ENCODE results near the gene STK40.

Gene STK40

GRCh38 chr1:36349241-36349671 lies 36.5 kb downstream of the STK40 start:
- H3K36me3 ChIP-seq (ENCODE audit: control insufficient read depth, low read length): peaks cover 89% of the 10 kb centered on the region
- H3K9me2 ChIP-seq (replicated peaks; ENCODE audit: control insufficient read depth, low read length): no peaks in the 10 kb centered on the region
- H3F3A ChIP-seq (ENCODE audit: control insufficient read depth, insufficient read depth): no peaks in the 10 kb centered on the region
- H3K79me2 ChIP-seq (ENCODE audit: control insufficient read depth, low read length): no peaks in the 10 kb centered on the region
- H3K4me1 ChIP-seq (ENCODE audit: control insufficient read depth, low read length): no peaks in the 10 kb centered on the region
- no peak overlapping the region for H3K4me2 ChIP-seq (ENCODE audit: low read length)
- H3K27me3 ChIP-seq (ENCODE audit: control insufficient read depth, low read length): no peaks in the 10 kb centered on the region
- H3K9me3 ChIP-seq (ENCODE audit: control insufficient read depth, insufficient read depth, low read length): no peaks in the 10 kb centered on the region
- no peak overlapping the region for H3K4me3 ChIP-seq (ENCODE audit: low read length)
- TF ChIP-seq EZH2phosphoT487 (IDR thresholded peaks at IDR 0.05; ENCODE audit: borderline replicate concordance, low read length) (no peak), CTCF (IDR thresholded peaks at IDR 0.05; ENCODE audit: low read depth, low read length, poor library complexity, severe bottlenecking) (no peak)
- no peak overlapping the region for H3K27ac ChIP-seq (ENCODE audit: low read depth, low read length)
- no peaks in the 10 kb centered on the region for H4K20me1 ChIP-seq (ENCODE audit: control insufficient read depth, insufficient read depth, low read depth, low read length)

- H3K4me1 ChIP-seq (ENCODE audit: control insufficient read depth, low read length): no peaks in the 10 kb centered on the region
- H3K9me3 ChIP-seq (ENCODE audit: control insufficient read depth, insufficient read depth, low read length): no peaks in the 10 kb centered on the region
- TF ChIP-seq EZH2phosphoT487 (IDR thresholded peaks at IDR 0.05; ENCODE audit: borderline replicate concordance, low read length) (no peak), CTCF (IDR thresholded peaks at IDR 0.05; ENCODE audit: low read depth, low read length, poor library complexity, severe bottlenecking) (no peak)
- no peaks in the 10 kb centered on the region for H3F3A ChIP-seq (ENCODE audit: control insufficient read depth, insufficient read depth)
- no peaks in the 10 kb centered on the region for H3K9me2 ChIP-seq (replicated peaks; ENCODE audit: control insufficient read depth, low read length)
- H3K4me3 ChIP-seq (ENCODE audit: low read length): no peak overlapping the region
- no peaks in the 10 kb centered on the region for H3K79me2 ChIP-seq (ENCODE audit: control insufficient read depth, low read length)
- H3K4me2 ChIP-seq (ENCODE audit: low read length): no peak overlapping the region
- peaks cover 89% of the 10 kb centered on the region for H3K36me3 ChIP-seq (ENCODE audit: control insufficient read depth, low read length)
- no peak overlapping the region for H3K27ac ChIP-seq (ENCODE audit: low read depth, low read length)
- H4K20me1 ChIP-seq (ENCODE audit: control insufficient read depth, insufficient read depth, low read depth, low read length): no peaks in the 10 kb centered on the region
- H3K27me3 ChIP-seq (ENCODE audit: control insufficient read depth, low read length): no peaks in the 10 kb centered on the region
Observed at GRCh38 chr1:36346741-36347370, 38.9 kb downstream of the STK40 start.

- no peaks in the 10 kb centered on the region for H3K27me3 ChIP-seq (ENCODE audit: control insufficient read depth, low read length)
- TF ChIP-seq EZH2phosphoT487 (IDR thresholded peaks at IDR 0.05; ENCODE audit: borderline replicate concordance, low read length) (no peak), CTCF (IDR thresholded peaks at IDR 0.05; ENCODE audit: low read depth, low read length, poor library complexity, severe bottlenecking) (no peak)
- no peaks in the 10 kb centered on the region for H3F3A ChIP-seq (ENCODE audit: control insufficient read depth, insufficient read depth)
- no peaks in the 10 kb centered on the region for H3K4me1 ChIP-seq (ENCODE audit: control insufficient read depth, low read length)
- H3K9me3 ChIP-seq (ENCODE audit: control insufficient read depth, insufficient read depth, low read length): no peaks in the 10 kb centered on the region
- no peak overlapping the region for H3K4me2 ChIP-seq (ENCODE audit: low read length)
- no peaks in the 10 kb centered on the region for H3K79me2 ChIP-seq (ENCODE audit: control insufficient read depth, low read length)
- H4K20me1 ChIP-seq (ENCODE audit: control insufficient read depth, insufficient read depth, low read depth, low read length): no peaks in the 10 kb centered on the region
- H3K4me3 ChIP-seq (ENCODE audit: low read length): no peak overlapping the region
- peaks cover 86% of the 10 kb centered on the region for H3K36me3 ChIP-seq (ENCODE audit: control insufficient read depth, low read length)
- no peak overlapping the region for H3K27ac ChIP-seq (ENCODE audit: low read depth, low read length)
- H3K9me2 ChIP-seq (replicated peaks; ENCODE audit: control insufficient read depth, low read length): no peaks in the 10 kb centered on the region
Observed at GRCh38 chr1:36345353-36345752, 40.4 kb downstream of the STK40 start.

All from DOHH2 (cell line).